DOHH2 (cell line): ENCODE measurements around the gene RRAS2.

Source experiments
- CTCF ChIP-seq: fragments of 200-600 bp; sonication (generic); IDR thresholded peaks from one replicate; pipeline ENCODE4 v1.5.1; 2014; ENCODE audit warnings: antibody characterized with exemption, mild to moderate bottlenecking, low read depth, low read length; ENCODE audit not compliant: poor library complexity, severe bottlenecking
- EZH2phosphoT487 ChIP-seq: fragments of 200-600 bp; sonication (generic); IDR thresholded peaks from 2 replicates; pipeline ENCODE4 v1.6.1; 2017; ENCODE audit warnings: borderline replicate concordance, mild to moderate bottlenecking, antibody characterized with exemption, low read length, moderate library complexity, mixed read lengths

- TF ChIP-seq EZH2phosphoT487: no peak
- TF ChIP-seq CTCF: no peak
Measured at GRCh38 chr11:14339356-14339755, 19.6 kb downstream of the RRAS2 start.
